ENCODE measurements around the gene FOXJ1. TPM values are rescaled to one million over a fixed set of nuclear protein-coding genes. Genes with fewer than 3 reads are reported as not detected.

Gene FOXJ1
- total RNA-seq, 1 donor: not detected

DNA sequence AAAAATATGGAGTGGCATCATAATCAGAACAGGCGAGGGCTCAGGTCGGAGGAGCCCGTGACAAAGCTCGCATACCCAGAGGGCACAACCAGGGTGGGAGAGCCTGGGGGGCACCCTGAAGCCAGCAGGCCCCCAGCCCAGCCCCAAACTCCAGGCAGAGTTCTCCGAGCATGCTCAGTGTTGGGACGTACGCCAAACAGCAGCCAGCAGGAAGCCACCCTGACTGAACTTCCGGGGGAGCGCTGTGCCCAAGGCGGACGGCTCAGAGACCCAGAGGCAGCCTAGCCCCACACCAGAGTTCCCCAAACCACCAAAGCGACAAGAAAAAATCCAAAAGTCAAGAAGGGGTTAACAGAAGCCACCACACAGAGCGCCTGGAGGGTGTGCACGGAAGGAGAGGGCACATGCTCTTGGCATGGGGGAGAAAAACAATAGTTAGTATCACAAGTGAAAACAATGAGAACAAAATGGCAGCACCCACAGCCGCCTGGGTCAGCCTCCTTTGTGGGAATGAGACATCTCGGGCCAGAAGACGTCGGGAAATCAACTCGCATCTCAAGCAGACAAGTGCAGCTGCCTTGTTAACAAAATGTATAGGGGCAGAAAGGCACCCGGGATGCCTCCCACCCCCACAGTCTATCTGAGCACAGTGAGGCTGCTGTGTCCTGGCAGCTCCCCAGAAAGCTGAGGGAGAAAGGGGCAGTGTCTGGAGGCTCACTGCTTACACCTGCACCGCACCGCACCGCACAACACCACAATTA lies 49.3 kb downstream of the FOXJ1 start:
- no peak overlapping the region for H3K4me3 ChIP-seq (ENCODE audit: low read depth, low read length)
- DNase-seq (ENCODE audit: low read depth): no peak
- TF ChIP-seq, protein P1, sequence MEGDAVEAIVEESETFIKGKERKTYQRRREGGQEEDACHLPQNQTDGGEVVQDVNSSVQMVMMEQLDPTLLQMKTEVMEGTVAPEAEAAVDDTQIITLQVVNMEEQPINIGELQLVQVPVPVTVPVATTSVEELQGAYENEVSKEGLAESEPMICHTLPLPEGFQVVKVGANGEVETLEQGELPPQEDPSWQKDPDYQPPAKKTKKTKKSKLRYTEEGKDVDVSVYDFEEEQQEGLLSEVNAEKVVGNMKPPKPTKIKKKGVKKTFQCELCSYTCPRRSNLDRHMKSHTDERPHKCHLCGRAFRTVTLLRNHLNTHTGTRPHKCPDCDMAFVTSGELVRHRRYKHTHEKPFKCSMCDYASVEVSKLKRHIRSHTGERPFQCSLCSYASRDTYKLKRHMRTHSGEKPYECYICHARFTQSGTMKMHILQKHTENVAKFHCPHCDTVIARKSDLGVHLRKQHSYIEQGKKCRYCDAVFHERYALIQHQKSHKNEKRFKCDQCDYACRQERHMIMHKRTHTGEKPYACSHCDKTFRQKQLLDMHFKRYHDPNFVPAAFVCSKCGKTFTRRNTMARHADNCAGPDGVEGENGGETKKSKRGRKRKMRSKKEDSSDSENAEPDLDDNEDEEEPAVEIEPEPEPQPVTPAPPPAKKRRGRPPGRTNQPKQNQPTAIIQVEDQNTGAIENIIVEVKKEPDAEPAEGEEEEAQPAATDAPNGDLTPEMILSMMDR (IDR thresholded peaks at IDR 0.05; ENCODE audit: insufficient read depth, low read length): no peak

DNA sequence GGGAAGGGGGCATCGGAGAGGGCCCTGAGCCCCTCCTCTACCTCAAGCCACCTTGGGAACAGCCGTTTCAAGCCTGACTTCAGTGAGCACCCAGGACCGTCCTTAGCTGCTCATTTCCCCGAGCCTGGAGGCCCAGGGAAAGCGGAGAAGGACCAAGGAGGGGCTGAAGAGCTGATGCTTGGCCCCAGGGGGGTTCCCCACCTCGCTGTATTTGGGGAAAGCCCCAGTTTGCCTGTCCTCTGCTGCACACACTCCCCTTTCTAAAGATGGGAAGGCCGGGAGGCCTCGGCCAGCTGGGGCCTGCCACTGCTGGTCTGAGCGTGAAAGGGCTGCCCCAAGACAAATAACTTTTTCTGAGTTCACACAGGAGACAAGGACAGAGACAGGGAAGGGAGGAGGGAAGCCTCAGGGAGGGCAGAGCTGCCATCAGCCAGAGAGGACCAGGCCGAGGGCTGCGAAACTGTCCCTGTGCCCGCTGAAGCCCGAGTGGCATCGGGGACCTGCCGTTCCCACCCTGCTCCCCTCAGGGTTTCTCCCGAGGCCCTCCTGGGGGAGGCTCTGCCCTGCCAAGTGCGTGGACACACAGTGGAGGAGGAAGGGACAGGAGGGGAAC lies 50.4 kb downstream of the FOXJ1 start:
- TF ChIP-seq, protein P1 (IDR thresholded peaks at IDR 0.05; ENCODE audit: insufficient read depth, low read length): no peak
- DNase-seq (ENCODE audit: low read depth): no peak
- H3K4me3 ChIP-seq (ENCODE audit: low read depth, low read length): no peak overlapping the region

DNA sequence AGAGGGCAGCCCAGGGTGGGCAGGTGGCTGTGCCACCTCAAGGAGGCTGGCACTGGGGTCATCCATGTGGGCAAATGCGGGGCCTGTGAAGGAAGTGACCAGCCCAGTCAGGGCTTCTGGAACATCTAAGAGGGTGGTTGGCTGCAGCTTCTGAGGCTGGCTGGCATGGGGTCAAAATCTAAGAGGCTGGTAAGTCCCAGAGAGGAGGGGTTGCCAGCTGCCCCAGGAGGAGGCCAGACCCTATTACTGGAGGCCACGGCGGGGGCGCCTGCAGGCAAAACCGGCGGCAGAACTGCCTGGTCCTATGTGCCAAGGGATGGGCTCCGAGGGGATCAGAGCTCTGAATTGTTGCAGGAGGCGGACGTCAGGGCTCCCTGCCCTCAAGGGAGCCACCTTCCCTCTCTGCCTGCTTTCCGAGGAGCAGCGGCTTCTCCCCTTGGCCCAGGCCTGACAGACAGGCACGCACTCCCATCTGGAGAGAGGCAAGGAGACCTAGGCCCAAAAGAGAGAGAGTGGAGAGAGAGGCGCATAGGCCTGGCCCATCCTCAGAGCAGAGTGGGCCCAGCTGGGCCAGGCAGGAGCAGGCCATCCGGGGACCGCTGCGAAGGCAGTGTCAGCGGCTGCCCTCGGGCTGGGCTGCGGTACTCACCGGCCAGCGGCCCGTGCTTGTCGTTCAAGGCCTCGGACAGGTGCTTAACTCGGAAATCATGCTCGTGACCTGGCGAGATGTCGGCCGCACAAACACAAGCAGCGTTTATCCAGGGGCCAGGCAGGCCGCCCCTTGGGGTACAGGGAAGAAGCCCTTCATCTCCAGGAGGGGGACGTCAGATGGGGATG lies 51.1 kb downstream of the FOXJ1 start:
- DNase-seq (ENCODE audit: low read depth): no peak
- TF ChIP-seq, protein P1 (IDR thresholded peaks at IDR 0.05; ENCODE audit: insufficient read depth, low read length): no peak
- H3K4me3 ChIP-seq (ENCODE audit: low read depth, low read length): no peak overlapping the region

- TF ChIP-seq, protein P1 (IDR thresholded peaks at IDR 0.05; ENCODE audit: insufficient read depth, low read length): no peak
- H3K4me3 ChIP-seq (ENCODE audit: low read depth, low read length): no peak overlapping the region
- no peak for DNase-seq (ENCODE audit: low read depth)
Measured at GRCh38 chr17:76088868-76089576, 52.0 kb downstream of the FOXJ1 start.

GRCh38 chr17:76088041-76088867 lies 52.8 kb downstream of the FOXJ1 start:
- no peak for DNase-seq (ENCODE audit: low read depth)
- no peak overlapping the region for H3K4me3 ChIP-seq (ENCODE audit: low read depth, low read length)
- TF ChIP-seq, protein P1 (IDR thresholded peaks at IDR 0.05; ENCODE audit: insufficient read depth, low read length): no peak

All from fibroblast of the aortic adventitia (primary cell).